Smooth muscle cell (in vitro differentiated cells): Measurements from ENCODE around the gene DDX24. TPM values are rescaled to one million over a fixed set of nuclear protein-coding genes. Genes with fewer than 3 reads are reported as not detected.

Source experiments
- DNase-seq: peaks from one replicate; lab custom pipeline; 2025; ENCODE audit not compliant: unreplicated experiment; lab: John Stamatoyannopoulos, UW
- H2AFZ ChIP-seq: fragments of 200-600 bp; sonication (generic); 2 replicates; pipeline ENCODE4 v1.6.0; 2016; ENCODE audit warnings: antibody characterized with exemption, low read depth, mild to moderate bottlenecking
- H3F3A ChIP-seq: fragments of 200-600 bp; sonication (generic); 2 replicates; pipeline ENCODE4 v1.6.0; 2017; ENCODE audit warnings: antibody characterized with exemption, low read depth
- H3K27ac ChIP-seq: fragments of 200-600 bp; sonication (generic); 2 replicates; pipeline ENCODE4 v1.5.1; 2016; ENCODE audit warnings: low read depth, mild to moderate bottlenecking
- H3K27me3 ChIP-seq: fragments of 200-600 bp; sonication (generic); 2 replicates; pipeline ENCODE4 v1.6.1; 2016; ENCODE audit warnings: low read depth, mild to moderate bottlenecking
- H3K36me3 ChIP-seq: fragments of 200-600 bp; sonication (generic); 2 replicates; pipeline ENCODE4 v1.5.1; 2016; ENCODE audit warnings: low read depth
- H3K4me1 ChIP-seq: fragments of 200-600 bp; sonication (generic); 2 replicates; pipeline ENCODE4 v1.5.1; 2016; ENCODE audit warnings: low read depth
- H3K4me2 ChIP-seq: fragments of 200-600 bp; sonication (generic); 2 replicates; pipeline ENCODE4 v1.6.0; 2016; ENCODE audit warnings: mild to moderate bottlenecking
- H3K4me3 ChIP-seq: fragments of 200-600 bp; sonication (generic); 2 replicates; pipeline ENCODE4 v1.5.1; 2016; ENCODE audit warnings: mild to moderate bottlenecking
- H3K79me2 ChIP-seq: fragments of 200-600 bp; sonication (generic); 2 replicates; pipeline ENCODE4 v1.6.0; 2016; ENCODE audit warnings: low read depth, mild to moderate bottlenecking
- H3K9ac ChIP-seq: fragments of 200-600 bp; sonication (generic); 2 replicates; pipeline ENCODE4 v1.6.0; 2016; ENCODE audit warnings: low read depth
- H3K9me3 ChIP-seq: fragments of 200-600 bp; sonication (generic); replicated peaks from 2 replicates; pipeline ENCODE4 v1.5.1; 2016; ENCODE audit warnings: low read depth
- H4K20me1 ChIP-seq: fragments of 200-600 bp; sonication (generic); 2 replicates; pipeline ENCODE4 v1.6.0; 2016; ENCODE audit warnings: low read depth
- CTCF ChIP-seq: fragments of 200-600 bp; sonication (generic); IDR thresholded peaks from 2 replicates; pipeline ENCODE4 v1.5.1; 2017; ENCODE audit warnings: borderline replicate concordance, mild to moderate bottlenecking, antibody characterized with exemption; ENCODE audit not compliant: insufficient read depth, poor library complexity, severe bottlenecking
- WGBS: methylation state at CpG from one replicate; pipeline ENCODE4 v1.1.7; 2016; ENCODE audit warnings: low lambda C conversion rate; 5-methylcytosine and 5-hydroxymethylcytosine counted together
- polyA plus RNA-seq: library from polyadenylated mRNA; unstranded; fragments of >200 nt; fragmentation: Nextera tagmentation; extraction: Ambion mirVana; gene quantifications from 2 replicates; pipeline ENCODE4 v1.2.1, GENCODE V29; 2016
- total RNA-seq: library from RNA; depleted of rRNA; stranded (reverse); fragments of >200 nt; gene quantifications from 2 replicates; pipeline ENCODE4 v1.2.3, GENCODE V29; 2014

The DDX24 gene
- total and polyA plus RNA-seq, 2 experiments from 2014 or later, result 117 to 118 TPM

- H2AFZ ChIP-seq, result no peak overlapping the region
- 89% methylated on average over 4 of the region's 4 CpGs for WGBS
Observed at GRCh38 chr14:94020267-94020666, 60.7 kb downstream of the DDX24 start.

GRCh38 chr14:94019329-94019728, 61.7 kb downstream of the DDX24 start:
- H3K4me3 ChIP-seq, result no peak overlapping the region
- no peak for DNase-seq
- no peaks in the 10 kb centered on the region for H3K79me2 ChIP-seq
- no peak overlapping the region for H2AFZ ChIP-seq
- 89% methylated on average over 6 of the region's 6 CpGs for WGBS
- no peaks in the 10 kb centered on the region for H3K9me3 ChIP-seq
- no peaks in the 10 kb centered on the region for H4K20me1 ChIP-seq
- H3K27ac ChIP-seq, result no peak overlapping the region
- TF ChIP-seq CTCF, result no peak
- no peaks in the 10 kb centered on the region for H3K36me3 ChIP-seq
- no peaks in the 10 kb centered on the region for H3K27me3 ChIP-seq
- no peak overlapping the region for H3K9ac ChIP-seq
- H3F3A ChIP-seq, result no peaks in the 10 kb centered on the region
- H3K4me1 ChIP-seq, result peaks cover 14% of the 10 kb centered on the region
- no peak overlapping the region for H3K4me2 ChIP-seq

More at GRCh38 chr14:94020267-94020666, 60.7 kb downstream of the DDX24 start:
- Histone ChIP-seq H3K9ac (no peak overlapping the region), H3K27me3 (no peaks in the 10 kb centered on the region), H3K36me3 (no peaks in the 10 kb centered on the region), H3K4me2 (no peak overlapping the region), H3K79me2 (no peaks in the 10 kb centered on the region), H3K9me3 (no peaks in the 10 kb centered on the region), H3K27ac (no peak overlapping the region), H3K4me1 (peaks cover 14% of the 10 kb centered on the region), H3K4me3 (no peak overlapping the region), H3F3A (no peaks in the 10 kb centered on the region), H4K20me1 (no peaks in the 10 kb centered on the region)
- no peak for TF ChIP-seq CTCF
- no peak for DNase-seq

GRCh38 chr14:94018308-94018707, 62.7 kb downstream of the DDX24 start:
- Histone ChIP-seq H2AFZ (no peak overlapping the region), H3K27ac (no peak overlapping the region), H3K4me3 (no peak overlapping the region), H4K20me1 (no peaks in the 10 kb centered on the region), H3K9ac (no peak overlapping the region), H3F3A (no peaks in the 10 kb centered on the region), H3K36me3 (no peaks in the 10 kb centered on the region), H3K27me3 (no peaks in the 10 kb centered on the region), H3K4me2 (no peak overlapping the region), H3K9me3 (no peaks in the 10 kb centered on the region), H3K4me1 (peaks cover 14% of the 10 kb centered on the region), H3K79me2 (no peaks in the 10 kb centered on the region)
- no peak for TF ChIP-seq CTCF
- WGBS, result 84% methylated on average over 8 of the region's 8 CpGs
- no peak for DNase-seq

GRCh38 chr14:94016446-94016976, 64.5 kb downstream of the DDX24 start:
- Histone ChIP-seq H3F3A (no peaks in the 10 kb centered on the region), H2AFZ (no peak overlapping the region), H3K4me3 (no peak overlapping the region), H3K27me3 (no peaks in the 10 kb centered on the region), H3K27ac (no peak overlapping the region), H3K79me2 (no peaks in the 10 kb centered on the region), H3K9ac (no peak overlapping the region), H3K9me3 (no peaks in the 10 kb centered on the region), H3K4me2 (no peak overlapping the region), H3K36me3 (no peaks in the 10 kb centered on the region), H3K4me1 (peaks cover 2% of the 10 kb centered on the region), H4K20me1 (no peaks in the 10 kb centered on the region)
- no peak for DNase-seq
- TF ChIP-seq CTCF, result no peak
- 83% methylated on average over 8 of the region's 8 CpGs for WGBS
